K562 (cell line): ENCODE results near the gene ZNF441. TPM values are rescaled to one million over a fixed set of nuclear protein-coding genes. Genes with fewer than 3 reads are reported as not detected.

ENCODE experiments used
- ARID3B ChIP-seq: fragments of 250-450 bp; sonication (Bioruptor Pico); IDR thresholded peaks from 2 replicates; pipeline ENCODE4 v1.4.0; 2020; ENCODE audit warnings: borderline replicate concordance
- EP400 ChIP-seq: fragments of 450-650 bp; IDR thresholded peaks from 2 replicates; pipeline ENCODE4 v1.6.1; 2017; ENCODE audit warnings: antibody characterized with exemption, mild to moderate bottlenecking, moderate library complexity
- FOXP4 ChIP-seq: sonication (generic); formaldehyde crosslinking; IDR thresholded peaks from 2 replicates; pipeline ENCODE4 v1.8.0; 2022; ENCODE audit warnings: mild to moderate bottlenecking, missing genetic modification reagents, borderline replicate concordance
- HLTF ChIP-seq: fragments of 450-650 bp; IDR thresholded peaks from 2 replicates; pipeline ENCODE4 v1.6.1; 2016
- KLF10 ChIP-seq: fragments of 250-450 bp; sonication (Bioruptor Pico); IDR thresholded peaks from 2 replicates; pipeline ENCODE4 v1.6.1; 2021; ENCODE audit warnings: matching md5 sums
- MXD1 ChIP-seq: fragments of 250-450 bp; sonication (Bioruptor Pico); IDR thresholded peaks from 2 replicates; pipeline ENCODE4 v1.8.0; 2021; ENCODE audit warnings: borderline replicate concordance, mild to moderate bottlenecking, moderate library complexity; ENCODE audit not compliant: poor library complexity, severe bottlenecking
- NR2C1 ChIP-seq, 2 experiments: fragments of 450-650 bp; IDR thresholded peaks; 2 replicates each; pipeline ENCODE4 v1.6.1; 2017; ENCODE audit warnings: mild to moderate bottlenecking in 2 of 2, antibody characterized with exemption in 1 of 2, inconsistent platforms in 1 of 2, missing compliant biosample characterization in 1 of 2, missing genetic modification characterization in 1 of 2
- OTX1 ChIP-seq: fragments of 450-650 bp; formaldehyde crosslinking; IDR thresholded peaks from 2 replicates; pipeline ENCODE4 v1.4.0; 2022; ENCODE audit warnings: mild to moderate bottlenecking
- PTTG1 ChIP-seq: fragments of 450-650 bp; IDR thresholded peaks from 2 replicates; pipeline ENCODE4 v1.6.1; 2016; ENCODE audit warnings: low read depth, mild to moderate bottlenecking, missing genetic modification characterization, missing compliant biosample characterization
- PURB ChIP-seq: sonication (generic); formaldehyde crosslinking; IDR thresholded peaks from 2 replicates; pipeline ENCODE4 v1.9.0; 2021; ENCODE audit warnings: low read depth, mild to moderate bottlenecking, missing genetic modification reagents
- SPI1 ChIP-seq: IDR thresholded peaks from 2 replicates; pipeline ENCODE4 v1.6.1; 2011; ENCODE audit warnings: low read depth, low read length, control low read depth, borderline replicate concordance
- SRSF9 ChIP-seq: fragments of 200-400 bp; formaldehyde crosslinking; IDR thresholded peaks from 2 replicates; pipeline ENCODE4 v1.6.1; 2017; ENCODE audit warnings: low read depth, low read length, borderline replicate concordance
- STAT5B ChIP-seq: fragments of 250-450 bp; sonication (Bioruptor Pico); IDR thresholded peaks from 2 replicates; pipeline ENCODE4 v1.8.0; 2021; ENCODE audit warnings: mild to moderate bottlenecking, inconsistent platforms
- TRIM28 ChIP-seq: fragments of 450-650 bp; IDR thresholded peaks from 2 replicates; pipeline ENCODE4 v1.6.1; 2017
- ZNF217 ChIP-seq: sonication (generic); formaldehyde crosslinking; IDR thresholded peaks from 2 replicates; pipeline ENCODE4 v1.8.0; 2022; ENCODE audit warnings: mild to moderate bottlenecking, missing genetic modification reagents
- ZNF232 ChIP-seq: sonication (generic); formaldehyde crosslinking; IDR thresholded peaks from 2 replicates; pipeline ENCODE4 v1.8.0; 2022; ENCODE audit warnings: mild to moderate bottlenecking, missing genetic modification reagents
- ZNF311 ChIP-seq: fragments of 250-450 bp; sonication (Bioruptor Pico); IDR thresholded peaks from 2 replicates; pipeline ENCODE4 v1.4.0; 2020; ENCODE audit warnings: mild to moderate bottlenecking, moderate library complexity
- ZNF354B ChIP-seq: fragments of 250-450 bp; sonication (Bioruptor Pico); IDR thresholded peaks from 2 replicates; pipeline ENCODE4 v1.4.0; 2020
- ZNF512 ChIP-seq: IDR thresholded peaks from 2 replicates; pipeline ENCODE4 v1.6.1; 2016; ENCODE audit warnings: missing genetic modification characterization, missing compliant biosample characterization
- ZNF518B ChIP-seq: fragments of 250-450 bp; sonication (Bioruptor Pico); IDR thresholded peaks from 2 replicates; pipeline ENCODE4 v1.5.0; 2021; ENCODE audit warnings: mild to moderate bottlenecking, moderate library complexity
- ZNF766 ChIP-seq: fragments of 200-800 bp; sonication (Bioruptor generic); conservative IDR thresholded peaks from 2 replicates; pipeline ENCODE4 v1.6.1; 2016; ENCODE audit warnings: missing genetic modification characterization, missing compliant biosample characterization
- polyA plus RNA-seq, 8 experiments: library from polyadenylated mRNA; depleted of rRNA in 4 of 8; stranded (reverse) in 5 of 8; unstranded in 3 of 8; fragments of >200 nt; fragmentation: Nextera tagmentation in 2 of 8; fragmentation: Illumina TruSeq in 1 of 8; extraction: Ambion mirVana in 2 of 8; extraction: Trizol in 1 of 8; gene quantifications; 2 replicates each; pipeline versions ENCODE4 v1.2.1 to v1.2.3, GENCODE V29; 2011 to 2014; ENCODE audit warnings: inconsistent platforms in 1 of 8, missing spikeins in 1 of 8
- total RNA-seq, 7 experiments: library from RNA; depleted of rRNA in 6 of 7; stranded (reverse); fragments of >200 nt in 6 of 7; fragmentation: Illumina TruSeq in 2 of 7; extraction: Trizol in 2 of 7; gene quantifications; 2 replicates each; pipeline versions ENCODE4 v1.2.1 to v1.2.3, GENCODE V29; 2011 to 2021; ENCODE audit warnings: low replicate concordance in 1 of 7

Gene ZNF441
- total and polyA plus RNA-seq, 9 of the 15 experiments (the other 6 are each of a cell fraction or from before 2014, with no cell fraction given), result 1.9 to 14.0 (median 7.8) TPM

GRCh38 chr19:11769995-11770394 is 3.2 kb downstream of the ZNF441 start (continued):
- no peak for TF ChIP-seq ARID3B
- TF ChIP-seq FOXP4, result no peak
- no peak for TF ChIP-seq HLTF
- no peak for TF ChIP-seq OTX1 (CRISPR knock-in tag)
- TF ChIP-seq SPI1, result peak; percentile 27; the same call in 1 of the 2 replicates
- TF ChIP-seq KLF10, result no peak
- 0 out of 2 replicates have a peak, but pooled peaks have one; percentile 15 for TF ChIP-seq TRIM28
- TF ChIP-seq ZNF512, result no peak
- TF ChIP-seq MXD1 (CRISPR knock-in tag), result no peak
- no peak for TF ChIP-seq SRSF9
- peak; percentile 77 for TF ChIP-seq ZNF766
- no peak for TF ChIP-seq ZNF217 (CRISPR knock-in tag)
- TF ChIP-seq ZNF232 (CRISPR knock-in tag), result no peak
- no peak for TF ChIP-seq PURB (CRISPR knock-in tag)
- no peak for TF ChIP-seq PTTG1 (tag)
- TF ChIP-seq NR2C1 (IDR thresholded peaks at IDR 0.05), result no peak
- TF ChIP-seq NR2C1 (tag; IDR thresholded peaks at IDR 0.05), result no peak
- no peak for TF ChIP-seq ZNF354B (CRISPR knock-in tag)
- no peak for TF ChIP-seq STAT5B (CRISPR knock-in tag)
- TF ChIP-seq EP400, result no peak
- no peak for TF ChIP-seq ZNF518B
- no peak for TF ChIP-seq ZNF311 (CRISPR knock-in tag)
